Activated naive CD8-positive, alpha-beta T cell treated with anti-CD3 and anti-CD28 coated beads, Interleukin-2, amount 10 ng/mL, durations not matched to agents 7 days and 5 days (primary cell): Measurements from ENCODE around the gene ZBTB40. TPM values are rescaled to one million over a fixed set of nuclear protein-coding genes. Genes with fewer than 3 reads are reported as not detected.

ENCODE experiments used
- ATAC-seq: fragments of 150-1000 bp; cut with Tn5 transposase; one replicate; pipeline ENCODE4 v1.10.0; 2021; ENCODE audit warnings: low read depth, moderate library complexity
- POLR2A ChIA-PET: fragments of 350-600 bp; sonication (Branson Sonifier 250); formaldehyde crosslinking; loops from one replicate; lab custom pipeline; 2021; ENCODE audit warnings: antibody characterized with exemption; lab: Charles Lee
- DNase-seq: peaks from one replicate; pipeline ENCODE4 v3.0.0; 2021
- H3K27ac Mint-ChIP-seq: one replicate; pipeline ENCODE4 v1.8.0; 2022; ENCODE audit warnings: mild to moderate bottlenecking, mixed read lengths
- H3K27me3 Mint-ChIP-seq: one replicate; pipeline ENCODE4 v1.8.0; 2022; ENCODE audit warnings: mild to moderate bottlenecking, moderate library complexity, mixed read lengths
- H3K36me3 Mint-ChIP-seq: one replicate; pipeline ENCODE4 v1.8.0; 2021; ENCODE audit warnings: mild to moderate bottlenecking, mixed read lengths
- H3K4me1 Mint-ChIP-seq: one replicate; pipeline ENCODE4 v1.8.0; 2021; ENCODE audit warnings: mixed read lengths
- H3K4me3 Mint-ChIP-seq: one replicate; pipeline ENCODE4 v1.8.0; 2022; ENCODE audit warnings: mild to moderate bottlenecking, moderate library complexity, mixed read lengths
- H3K9me3 Mint-ChIP-seq: one replicate; pipeline ENCODE4 v1.8.0; 2021; ENCODE audit warnings: mixed read lengths
- total RNA-seq, 2 experiments: library from RNA; stranded (reverse); gene quantifications; one replicate each; pipeline ENCODE4 v1.2.3, GENCODE V29; 2021

ZBTB40 gene
- total RNA-seq, 2 experiments from 2014 or later = 26.5 to 30.2 TPM

GRCh38 chr1:22415489-22415888, 36.2 kb upstream of the ZBTB40 start:
- H3K9me3 Mint-ChIP-seq = no peaks in the 10 kb centered on the region
- ATAC-seq (no peak), DNase-seq (no peak)
- no peak overlapping the region for H3K4me3 Mint-ChIP-seq
- H3K36me3 Mint-ChIP-seq = no peaks in the 10 kb centered on the region
- POLR2A ChIA-PET = no interaction called here
- H3K27ac Mint-ChIP-seq = no peak overlapping the region
- H3K27me3 Mint-ChIP-seq = peaks cover 47% of the 10 kb centered on the region
- peaks cover 4% of the 10 kb centered on the region for H3K4me1 Mint-ChIP-seq

GRCh38 chr1:22416555-22417454, 34.8 kb upstream of the ZBTB40 start:
- H3K4me1 Mint-ChIP-seq = peaks cover 4% of the 10 kb centered on the region
- H3K36me3 Mint-ChIP-seq = no peaks in the 10 kb centered on the region
- peaks cover 44% of the 10 kb centered on the region for H3K27me3 Mint-ChIP-seq
- H3K27ac Mint-ChIP-seq = no peak overlapping the region
- POLR2A ChIA-PET = no interaction called here
- DNase-seq (peak; percentile 84), ATAC-seq (peak; percentile 57)
- no peaks in the 10 kb centered on the region for H3K9me3 Mint-ChIP-seq
- no peak overlapping the region for H3K4me3 Mint-ChIP-seq

GRCh38 chr1:22417466-22417865, 34.2 kb upstream of the ZBTB40 start:
- Mint-ChIP-seq H3K4me1 (peaks cover 4% of the 10 kb centered on the region), H3K36me3 (no peaks in the 10 kb centered on the region), H3K27me3 (peaks cover 45% of the 10 kb centered on the region), H3K9me3 (no peaks in the 10 kb centered on the region), H3K27ac (no peak overlapping the region), H3K4me3 (no peak overlapping the region)
- no peak for ATAC-seq
- DNase-seq = no peak
- POLR2A ChIA-PET = no interaction called here

- POLR2A ChIA-PET = no interaction called here
- peaks cover 4% of the 10 kb centered on the region for H3K4me1 Mint-ChIP-seq
- H3K36me3 Mint-ChIP-seq = no peaks in the 10 kb centered on the region
- no peaks in the 10 kb centered on the region for H3K9me3 Mint-ChIP-seq
- peaks cover 41% of the 10 kb centered on the region for H3K27me3 Mint-ChIP-seq
- H3K4me3 Mint-ChIP-seq = no peak overlapping the region
- no peak overlapping the region for H3K27ac Mint-ChIP-seq
- ATAC-seq (no peak), DNase-seq (no peak)
These were observed 33.3 kb upstream of the ZBTB40 start for GRCh38 chr1:22418312-22418711.

GRCh38 chr1:22418933-22419382, 32.7 kb upstream of the ZBTB40 start:
- peak; percentile 11 for ATAC-seq
- H3K36me3 Mint-ChIP-seq = no peaks in the 10 kb centered on the region
- H3K9me3 Mint-ChIP-seq = no peaks in the 10 kb centered on the region
- no peak overlapping the region for H3K27ac Mint-ChIP-seq
- H3K4me1 Mint-ChIP-seq = peaks cover 4% of the 10 kb centered on the region
- no peak for DNase-seq
- no peak overlapping the region for H3K4me3 Mint-ChIP-seq
- POLR2A ChIA-PET = no interaction called here
- H3K27me3 Mint-ChIP-seq = peaks cover 39% of the 10 kb centered on the region

GRCh38 chr1:22420455-22421053, 31.1 kb upstream of the ZBTB40 start:
- ATAC-seq (peak; percentile 69), DNase-seq (peak; percentile 69)
- Mint-ChIP-seq H3K27me3 (peaks cover 40% of the 10 kb centered on the region), H3K4me1 (peaks cover 4% of the 10 kb centered on the region), H3K36me3 (no peaks in the 10 kb centered on the region), H3K4me3 (no peak overlapping the region), H3K9me3 (no peaks in the 10 kb centered on the region), H3K27ac (no peak overlapping the region)
- POLR2A ChIA-PET = interaction anchor here (0.6 kb wide), 1 partner anchor 642 kb away, joined by 6 read pairs; no protein-coding TSS in a partner anchor

GRCh38 chr1:22426781-22427180, 24.9 kb upstream of the ZBTB40 start:
- Mint-ChIP-seq H3K27me3 (peaks cover 13% of the 10 kb centered on the region), H3K9me3 (peaks cover 1% of the 10 kb centered on the region), H3K4me3 (no peak overlapping the region), H3K27ac (no peak overlapping the region), H3K4me1 (no peaks in the 10 kb centered on the region), H3K36me3 (no peaks in the 10 kb centered on the region)
- no peak for DNase-seq
- POLR2A ChIA-PET = no interaction called here
- no peak for ATAC-seq

GRCh38 chr1:22428672-22429071, 23.0 kb upstream of the ZBTB40 start:
- Mint-ChIP-seq H3K4me1 (no peaks in the 10 kb centered on the region), H3K27me3 (peaks cover 17% of the 10 kb centered on the region), H3K36me3 (no peaks in the 10 kb centered on the region), H3K4me3 (peak overlapping the region; percentile 79), H3K9me3 (peaks cover 1% of the 10 kb centered on the region), H3K27ac (no peak overlapping the region)
- POLR2A ChIA-PET = no interaction called here
- DNase-seq = no peak
- no peak for ATAC-seq

- ATAC-seq (no peak), DNase-seq (no peak)
- POLR2A ChIA-PET = no interaction called here
- Mint-ChIP-seq H3K4me3 (no peak overlapping the region), H3K27me3 (peaks cover 27% of the 10 kb centered on the region), H3K27ac (no peak overlapping the region), H3K9me3 (peaks cover 1% of the 10 kb centered on the region), H3K4me1 (no peaks in the 10 kb centered on the region), H3K36me3 (no peaks in the 10 kb centered on the region)
These were observed 19.7 kb upstream of the ZBTB40 start for GRCh38 chr1:22431965-22432364.

GRCh38 chr1:22434717-22435116, 16.9 kb upstream of the ZBTB40 start:
- DNase-seq = no peak
- Mint-ChIP-seq H3K27me3 (peaks cover 27% of the 10 kb centered on the region), H3K27ac (no peak overlapping the region), H3K36me3 (peaks cover 2% of the 10 kb centered on the region), H3K4me1 (no peaks in the 10 kb centered on the region), H3K4me3 (no peak overlapping the region), H3K9me3 (peaks cover 2% of the 10 kb centered on the region)
- ATAC-seq = no peak
- POLR2A ChIA-PET = no interaction called here

GRCh38 chr1:22436948-22437347, 14.7 kb upstream of the ZBTB40 start:
- Mint-ChIP-seq H3K27ac (no peak overlapping the region), H3K4me3 (no peak overlapping the region), H3K4me1 (no peaks in the 10 kb centered on the region), H3K9me3 (peaks cover 9% of the 10 kb centered on the region), H3K36me3 (peaks cover 2% of the 10 kb centered on the region), H3K27me3 (peaks cover 27% of the 10 kb centered on the region)
- POLR2A ChIA-PET = no interaction called here
- no peak for ATAC-seq
- no peak for DNase-seq

GRCh38 chr1:22437573-22437972, 14.1 kb upstream of the ZBTB40 start:
- peaks cover 26% of the 10 kb centered on the region for H3K27me3 Mint-ChIP-seq
- ATAC-seq (no peak), DNase-seq (no peak)
- POLR2A ChIA-PET = no interaction called here
- peaks cover 9% of the 10 kb centered on the region for H3K9me3 Mint-ChIP-seq
- peaks cover 2% of the 10 kb centered on the region for H3K36me3 Mint-ChIP-seq
- no peak overlapping the region for H3K4me3 Mint-ChIP-seq
- no peak overlapping the region for H3K27ac Mint-ChIP-seq
- no peaks in the 10 kb centered on the region for H3K4me1 Mint-ChIP-seq

- Mint-ChIP-seq H3K27me3 (peaks cover 10% of the 10 kb centered on the region), H3K4me3 (no peak overlapping the region)
- POLR2A ChIA-PET = no interaction called here
These were observed 11.1 kb upstream of the ZBTB40 start for GRCh38 chr1:22440582-22440981.

More at GRCh38 chr1:22440582-22440981, 11.1 kb upstream of the ZBTB40 start:
- no peak for ATAC-seq
- H3K9me3 Mint-ChIP-seq = peaks cover 9% of the 10 kb centered on the region
- H3K4me1 Mint-ChIP-seq = no peaks in the 10 kb centered on the region
- no peak for DNase-seq
- H3K36me3 Mint-ChIP-seq = peaks cover 2% of the 10 kb centered on the region
- no peak overlapping the region for H3K27ac Mint-ChIP-seq
